ENCODE results near the gene ZDHHC3. TPM values are rescaled to one million over a fixed set of nuclear protein-coding genes. Genes with fewer than 3 reads are reported as not detected.

Gene ZDHHC3
- total RNA-seq, 4 donors from 2014 or later: 59.6 to 81.3 (median 72.8) TPM

DNA sequence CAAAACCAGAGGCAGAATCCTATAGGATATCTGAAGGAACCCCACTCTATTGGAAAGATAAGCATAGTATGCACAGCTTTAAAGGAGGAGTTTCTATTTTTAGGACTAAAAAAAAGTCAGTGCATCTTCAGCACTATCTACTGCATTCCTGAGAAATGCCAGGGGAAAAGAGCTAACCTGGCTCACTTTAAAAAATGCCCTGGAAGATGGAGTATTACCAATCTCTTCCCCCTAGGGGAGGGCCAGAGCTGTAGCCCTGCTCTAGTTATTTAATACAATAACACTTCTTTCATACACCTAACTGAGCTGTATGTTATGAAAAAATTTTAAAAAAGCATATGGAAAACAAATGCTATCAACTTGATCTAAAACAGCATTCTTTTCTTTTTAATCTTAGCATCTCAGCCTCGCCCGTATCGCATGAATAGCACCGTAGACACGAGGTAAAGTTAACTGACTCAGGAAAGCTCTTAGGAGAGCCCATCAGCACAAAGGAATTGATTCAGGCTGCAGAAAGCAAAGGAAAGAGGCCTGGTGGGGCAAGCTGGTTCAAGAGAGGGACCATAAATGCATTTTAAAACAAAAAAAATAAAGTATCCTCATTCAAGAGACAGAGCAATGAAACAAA is 51.4 kb downstream of the ZDHHC3 start:
- TF ChIP-seq EP300 (IDR thresholded peaks at IDR 0.05): no peak
- TF ChIP-seq, protein P1, sequence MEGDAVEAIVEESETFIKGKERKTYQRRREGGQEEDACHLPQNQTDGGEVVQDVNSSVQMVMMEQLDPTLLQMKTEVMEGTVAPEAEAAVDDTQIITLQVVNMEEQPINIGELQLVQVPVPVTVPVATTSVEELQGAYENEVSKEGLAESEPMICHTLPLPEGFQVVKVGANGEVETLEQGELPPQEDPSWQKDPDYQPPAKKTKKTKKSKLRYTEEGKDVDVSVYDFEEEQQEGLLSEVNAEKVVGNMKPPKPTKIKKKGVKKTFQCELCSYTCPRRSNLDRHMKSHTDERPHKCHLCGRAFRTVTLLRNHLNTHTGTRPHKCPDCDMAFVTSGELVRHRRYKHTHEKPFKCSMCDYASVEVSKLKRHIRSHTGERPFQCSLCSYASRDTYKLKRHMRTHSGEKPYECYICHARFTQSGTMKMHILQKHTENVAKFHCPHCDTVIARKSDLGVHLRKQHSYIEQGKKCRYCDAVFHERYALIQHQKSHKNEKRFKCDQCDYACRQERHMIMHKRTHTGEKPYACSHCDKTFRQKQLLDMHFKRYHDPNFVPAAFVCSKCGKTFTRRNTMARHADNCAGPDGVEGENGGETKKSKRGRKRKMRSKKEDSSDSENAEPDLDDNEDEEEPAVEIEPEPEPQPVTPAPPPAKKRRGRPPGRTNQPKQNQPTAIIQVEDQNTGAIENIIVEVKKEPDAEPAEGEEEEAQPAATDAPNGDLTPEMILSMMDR (IDR thresholded peaks at IDR 0.05): no peak
- no peak for TF ChIP-seq POLR2AphosphoS5 (IDR thresholded peaks at IDR 0.05)
- no peak for TF ChIP-seq POLR2A (IDR thresholded peaks at IDR 0.05; ENCODE audit: low read depth)
- H3K27me3 ChIP-seq: no peaks in the 10 kb centered on the region
- WGBS: 86% methylated on average over 5 of the region's 5 CpGs
- no peak overlapping the region for H3K4me3 ChIP-seq
- intact Hi-C loops (cut with DNase I): no loop called here
- DNase-seq (ENCODE audit: extremely low spot score): no peak
- no peak overlapping the region for H3K27ac ChIP-seq (replicated peaks in 1 of 4)
- H3K4me1 ChIP-seq: peaks cover 0 to 13% (median 4%) of the 10 kb centered on the region in 4 donors
- peaks cover 7 to 83% (median 61%) of the 10 kb centered on the region in 4 donors for H3K36me3 ChIP-seq
- no peaks in the 10 kb centered on the region for H3K9me3 ChIP-seq

DNA sequence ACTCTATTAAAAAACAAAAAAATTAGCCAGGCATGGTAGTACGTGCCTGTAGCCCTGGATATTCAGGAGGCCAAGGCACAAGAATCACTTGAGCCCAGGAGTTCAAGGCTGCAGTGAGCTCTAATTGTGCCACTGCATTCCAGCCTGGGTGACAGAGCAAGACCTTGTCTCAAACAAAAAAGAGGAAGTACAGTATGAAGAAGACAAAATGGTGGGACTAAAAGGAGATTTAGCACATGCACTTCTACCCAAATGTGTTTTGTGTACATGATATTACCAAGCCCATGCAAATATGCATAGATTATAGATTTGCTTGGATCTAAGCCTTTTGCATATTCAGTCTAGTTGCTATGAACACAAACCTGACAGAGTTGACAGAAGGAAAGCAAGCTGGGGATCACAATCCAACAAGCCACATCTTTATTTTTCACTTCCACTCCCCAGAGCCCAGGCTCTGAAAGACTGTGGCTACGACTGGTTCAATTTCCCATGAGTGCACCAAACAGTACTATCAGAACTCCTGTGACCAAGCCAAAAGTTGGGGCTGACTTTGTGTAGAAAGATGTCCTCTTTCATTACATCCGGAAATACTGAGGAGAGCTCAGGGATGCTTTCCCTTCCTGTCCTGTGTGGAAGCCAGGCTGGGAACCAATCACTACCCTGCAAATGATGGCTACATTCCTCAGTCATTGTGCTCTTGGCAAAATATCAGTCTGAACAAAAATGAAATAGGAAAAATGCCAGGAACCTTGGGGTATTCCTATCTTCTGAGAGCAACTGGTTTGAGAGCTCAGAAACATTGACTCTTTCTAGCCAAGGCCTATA is 52.1 kb downstream of the ZDHHC3 start:
- H3K4me3 ChIP-seq: no peak overlapping the region
- peaks cover 7 to 79% (median 54%) of the 10 kb centered on the region in 4 donors for H3K36me3 ChIP-seq
- no peak overlapping the region for H3K27ac ChIP-seq (replicated peaks in 1 of 4)
- intact Hi-C loops (cut with DNase I): no loop called here
- no peaks in the 10 kb centered on the region for H3K27me3 ChIP-seq
- H3K4me1 ChIP-seq: peaks cover 0 to 13% (median 4%) of the 10 kb centered on the region in 4 donors
- TF ChIP-seq EP300 (IDR thresholded peaks at IDR 0.05): no peak
- TF ChIP-seq, protein P1 (IDR thresholded peaks at IDR 0.05): no peak
- no peak for TF ChIP-seq POLR2AphosphoS5 (IDR thresholded peaks at IDR 0.05)
- no peak for TF ChIP-seq POLR2A (IDR thresholded peaks at IDR 0.05; ENCODE audit: low read depth)
- no peaks in the 10 kb centered on the region for H3K9me3 ChIP-seq
- no peak for DNase-seq (ENCODE audit: extremely low spot score)
- 69% methylated on average over 3 of the region's 3 CpGs for WGBS

DNA sequence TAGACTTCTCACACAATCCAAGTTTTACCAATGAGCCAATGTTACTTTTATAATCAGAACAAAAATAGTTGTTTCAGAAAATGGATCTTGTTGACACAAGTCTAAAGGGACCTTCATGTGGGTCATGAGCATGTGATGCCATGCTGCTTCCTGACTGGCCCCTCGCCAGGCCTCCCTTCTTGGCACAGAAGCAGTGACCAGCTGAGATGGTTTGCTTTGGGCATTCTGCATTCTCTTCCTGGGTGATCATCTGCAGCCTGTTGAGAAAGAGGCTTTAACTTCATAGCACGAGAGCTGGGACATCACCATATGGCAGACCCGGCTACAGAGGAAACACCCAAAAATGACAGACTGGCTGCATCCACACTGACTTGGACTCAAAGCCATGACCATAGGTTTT is 55.9 kb downstream of the ZDHHC3 start:
- intact Hi-C loops (cut with DNase I): no loop called here
- peaks cover 0 to 60% (median 39%) of the 10 kb centered on the region in 4 donors for H3K36me3 ChIP-seq

DNA sequence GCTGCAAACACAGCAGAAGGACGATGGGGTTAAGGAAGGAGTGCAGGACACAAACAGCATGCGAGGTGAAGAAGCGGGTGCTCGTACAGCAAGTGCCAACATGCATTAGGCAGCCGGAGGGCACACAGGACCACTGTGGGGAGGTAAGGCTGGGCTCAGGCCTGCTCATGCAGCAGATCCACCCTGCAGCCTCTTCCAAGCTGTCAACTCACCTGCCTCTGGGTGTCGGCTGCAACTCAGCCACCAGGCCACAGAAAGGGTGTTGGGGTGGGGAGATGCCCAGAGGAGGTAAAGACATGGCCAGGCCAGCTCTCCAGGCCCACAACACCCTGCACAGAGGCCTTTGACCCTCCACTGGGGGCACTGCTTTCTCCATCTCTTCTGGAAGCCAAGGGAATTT is 57.4 kb downstream of the ZDHHC3 start:
- WGBS: 98% methylated on average over 6 of the region's 6 CpGs
- no peak for DNase-seq (ENCODE audit: extremely low spot score)
- intact Hi-C loops (cut with DNase I): no loop called here
- H3K4me3 ChIP-seq: no peak overlapping the region
- no peak for TF ChIP-seq POLR2A (IDR thresholded peaks at IDR 0.05; ENCODE audit: low read depth)
- no peak for TF ChIP-seq EP300 (IDR thresholded peaks at IDR 0.05)
- TF ChIP-seq, protein P1 (IDR thresholded peaks at IDR 0.05): no peak
- no peak for TF ChIP-seq POLR2AphosphoS5 (IDR thresholded peaks at IDR 0.05)
- H3K27ac ChIP-seq (replicated peaks in 1 of 4): no peak overlapping the region
- no peaks in the 10 kb centered on the region for H3K27me3 ChIP-seq
- peaks cover 0 to 4% (median 1%) of the 10 kb centered on the region in 4 donors for H3K4me1 ChIP-seq
- H3K36me3 ChIP-seq: peaks cover 0 to 60% (median 39%) of the 10 kb centered on the region in 4 donors
- no peaks in the 10 kb centered on the region for H3K9me3 ChIP-seq

More for the DNA sequence above, 55.9 kb downstream of the ZDHHC3 start:
- 100% methylated on average over 3 of the region's 3 CpGs for WGBS
- no peak overlapping the region for H3K27ac ChIP-seq (replicated peaks in 1 of 4)
- no peaks in the 10 kb centered on the region for H3K9me3 ChIP-seq
- H3K27me3 ChIP-seq: no peaks in the 10 kb centered on the region
- H3K4me3 ChIP-seq: no peak overlapping the region
- DNase-seq (ENCODE audit: extremely low spot score): no peak
- peaks cover 0 to 17% (median 5%) of the 10 kb centered on the region in 4 donors for H3K4me1 ChIP-seq
- TF ChIP-seq POLR2A (IDR thresholded peaks at IDR 0.05; ENCODE audit: low read depth): no peak
- TF ChIP-seq, protein P1 (IDR thresholded peaks at IDR 0.05): no peak
- TF ChIP-seq EP300 (IDR thresholded peaks at IDR 0.05): no peak
- TF ChIP-seq POLR2AphosphoS5 (IDR thresholded peaks at IDR 0.05): no peak
